Stomach (tissue), 9 donors: Measurements from ENCODE around the gene EIPR1. TPM values are rescaled to one million over a fixed set of nuclear protein-coding genes. Genes with fewer than 3 reads are reported as not detected.

Source experiments
- DNase-seq, 2 donors: peaks; one replicate each; pipeline versions ENCODE4 v3.0.0 to v3.0.0-alpha.2; 2013 to 2019
- H3K27ac ChIP-seq, 5 donors: fragments of 200-600 bp in 4 of 5; sonication (generic) in 4 of 5; one replicate each; pipeline ENCODE4 v1.5.1; 2013 to 2019; ENCODE audit warnings: mild to moderate bottlenecking in 1 of 5, moderate library complexity in 1 of 5
- H3K27me3 ChIP-seq, 3 donors: fragments of 200-600 bp; sonication (generic); one replicate each; pipeline ENCODE4 v1.5.1; 2017 to 2019; ENCODE audit warnings: mixed run types in 1 of 3
- H3K36me3 ChIP-seq, 4 donors: fragments of 200-600 bp; sonication (generic); 1 replicate in 3 of 4; 2 replicates in 1 of 4; pipeline ENCODE4 v1.5.1; 2016 to 2019
- H3K4me1 ChIP-seq, 4 donors: fragments of 200-600 bp; sonication (generic); one replicate each; pipeline ENCODE4 v1.5.1; 2016 to 2019
- H3K4me3 ChIP-seq, 4 donors: fragments of 200-600 bp; sonication (generic) in 3 of 4; one replicate each; pipeline ENCODE4 v1.5.1; 2016 to 2019; ENCODE audit warnings: mild to moderate bottlenecking in 1 of 4
- H3K9me3 ChIP-seq, 4 donors: fragments of 200-600 bp; sonication (generic); one replicate each; pipeline ENCODE4 v1.5.1; 2016 to 2019
- CTCF ChIP-seq, 7 experiments: fragments of 450-650 bp in 4 of 7; fragments of 200-600 bp in 3 of 7; sonication (generic) in 3 of 7; IDR thresholded peaks; one replicate each; pipeline ENCODE4 v1.5.1; 2016 to 2019; ENCODE audit warnings: antibody characterized with exemption in 7 of 7, control low read depth in 2 of 7, mild to moderate bottlenecking in 1 of 7
- EP300 ChIP-seq: sonication (generic); formaldehyde crosslinking; IDR thresholded peaks from one replicate; pipeline ENCODE4 v1.6.1; 2017; ENCODE audit warnings: antibody characterized with exemption
- POLR2A ChIP-seq, 4 donors: fragments of 450-650 bp; IDR thresholded peaks; one replicate each; pipeline ENCODE4 v1.6.1; 2016; ENCODE audit warnings: antibody characterized with exemption in 4 of 4, control low read depth in 2 of 4, mild to moderate bottlenecking in 1 of 4, moderate library complexity in 1 of 4
- POLR2AphosphoS5 ChIP-seq, 3 donors: sonication (generic); formaldehyde crosslinking; IDR thresholded peaks; one replicate each; pipeline ENCODE4 v1.6.1; 2016; ENCODE audit warnings: antibody characterized with exemption in 3 of 3
- WGBS, 5 donors: extraction: QIAGEN DNeasy Blood & Tissue Kit in 3 of 5; methylation state at CpG; one replicate each; pipeline versions ENCODE4 v1.1.5 to v1.1.7; 2013 to 2018; 5-methylcytosine and 5-hydroxymethylcytosine counted together
- intact Hi-C: fragments of 100-400 bp; cut with DNase I; formaldehyde crosslinking; loops from one replicate; pipeline ENCODE4 v1.15.1; 2023; ENCODE audit warnings: low total_unique reads
- polyA plus RNA-seq, 3 donors: library from polyadenylated mRNA; stranded (reverse); fragments of 200-250 nt; gene quantifications; one replicate each; pipeline ENCODE4 v1.2.3, GENCODE V29; 2013
- total RNA-seq, 5 donors: library from RNA; depleted of rRNA; stranded (reverse); fragments of >200 nt; gene quantifications; one replicate each; pipeline versions ENCODE4 v1.1.0 to v1.2.3, GENCODE V29; 2014 to 2016
- donor health status: healthy with polysubstance abuse.
- donor health status: Bipolar disorder and iron deficiency.
- donor health status: healthy.

Gene EIPR1
- total and polyA plus RNA-seq, 8 donors: 1.2 to 39.4 (median 12.7) TPM

- Histone ChIP-seq H3K27me3 (no peaks in the 10 kb centered on the region), H3K4me3 (no peak overlapping the region), H3K4me1 (no peaks in the 10 kb centered on the region), H3K27ac (no peak overlapping the region), H3K9me3 (no peaks in the 10 kb centered on the region), H3K36me3 (peaks cover 0 to 22% (median 16%) of the 10 kb centered on the region in 4 donors)
- 82 to 95% (median 94%) methylated on average over 6 of the region's 6 CpGs for WGBS, 5 donors
- intact Hi-C loops: no loop called here
- no peak for DNase-seq
- TF ChIP-seq POLR2A (IDR thresholded peaks at IDR 0.05) (no peak), CTCF (IDR thresholded peaks at IDR 0.05) (no peak), EP300 (no peak), POLR2AphosphoS5 (IDR thresholded peaks at IDR 0.05) (no peak)
Measured at GRCh38 chr2:3260959-3261358, 116.7 kb downstream of the EIPR1 start.

- Histone ChIP-seq H3K4me3 (no peak overlapping the region), H3K36me3 (peaks cover 4 to 36% (median 30%) of the 10 kb centered on the region in 4 donors), H3K4me1 (no peaks in the 10 kb centered on the region), H3K27me3 (no peaks in the 10 kb centered on the region), H3K9me3 (no peaks in the 10 kb centered on the region), H3K27ac (no peak overlapping the region)
- DNase-seq: no peak
- WGBS, 5 donors: 91 to 95% (median 95%) methylated on average over 8 of the region's 8 CpGs
- intact Hi-C loops: no loop called here
- no peak for TF ChIP-seq POLR2A (IDR thresholded peaks at IDR 0.05)
- no peak for TF ChIP-seq POLR2AphosphoS5 (IDR thresholded peaks at IDR 0.05)
- no peak for TF ChIP-seq EP300
- TF ChIP-seq CTCF (IDR thresholded peaks at IDR 0.05): no peak
Measured at GRCh38 chr2:3257826-3258225, 119.8 kb downstream of the EIPR1 start.

GRCh38 chr2:3257166-3257565 is 120.5 kb downstream of the EIPR1 start:
- Histone ChIP-seq H3K4me1 (no peaks in the 10 kb centered on the region), H3K4me3 (no peak overlapping the region), H3K9me3 (no peaks in the 10 kb centered on the region), H3K27me3 (no peaks in the 10 kb centered on the region), H3K27ac (no peak overlapping the region), H3K36me3 (peaks cover 4 to 36% (median 28%) of the 10 kb centered on the region in 4 donors)
- intact Hi-C loops: no loop called here
- 82 to 90% (median 88%) methylated on average over 14 of the region's 14 CpGs for WGBS, 5 donors
- TF ChIP-seq CTCF (IDR thresholded peaks at IDR 0.05): no peak
- TF ChIP-seq POLR2AphosphoS5 (IDR thresholded peaks at IDR 0.05): no peak
- no peak for TF ChIP-seq POLR2A (IDR thresholded peaks at IDR 0.05)
- no peak for TF ChIP-seq EP300
- peak in 1 of 2 donors; percentile 52 for DNase-seq

GRCh38 chr2:3256605-3257004 is 121.0 kb downstream of the EIPR1 start:
- Histone ChIP-seq H3K4me3 (no peak overlapping the region), H3K27ac (no peak overlapping the region), H3K36me3 (peaks cover 4 to 36% (median 28%) of the 10 kb centered on the region in 4 donors), H3K4me1 (no peaks in the 10 kb centered on the region), H3K27me3 (no peaks in the 10 kb centered on the region), H3K9me3 (no peaks in the 10 kb centered on the region)
- TF ChIP-seq POLR2AphosphoS5 (IDR thresholded peaks at IDR 0.05) (no peak), EP300 (no peak), CTCF (IDR thresholded peaks at IDR 0.05) (no peak), POLR2A (IDR thresholded peaks at IDR 0.05) (no peak)
- intact Hi-C loops: no loop called here
- 93 to 99% (median 95%) methylated on average over 12 to 13 of the region's 13 CpGs for WGBS, 5 donors
- no peak for DNase-seq
